Skeletal muscle satellite cell (primary cell): ENCODE measurements around the gene FXYD2.
"Not testable (repeated sequence)": the region's sequence is repeated elsewhere in the genome, so short reads cannot be mapped to it uniquely, and the experiment has no call there.

ENCODE experiments used
- H3K27me3 ChIP-seq: 2 replicates; pipeline ENCODE4 v1.7.0; 2013; ENCODE audit warnings: low read length; ENCODE audit not compliant: control insufficient read depth, insufficient read depth
- H3K36me3 ChIP-seq: 2 replicates; pipeline ENCODE4 v1.7.0; 2013; ENCODE audit warnings: mild to moderate bottlenecking, control low read depth, low read length; ENCODE audit not compliant: insufficient read depth
- H3K4me1 ChIP-seq: 2 replicates; pipeline ENCODE4 v1.7.0; 2013; ENCODE audit warnings: low read length; ENCODE audit not compliant: control insufficient read depth, insufficient read depth
- H3K4me2 ChIP-seq: 2 replicates; pipeline ENCODE4 v1.7.0; 2013; ENCODE audit warnings: mild to moderate bottlenecking, low read length
- H3K4me3 ChIP-seq: 2 replicates; pipeline ENCODE4 v1.7.0; 2013; ENCODE audit warnings: low read length
- H3K9ac ChIP-seq: 2 replicates; pipeline ENCODE4 v1.7.0; 2013; ENCODE audit warnings: mild to moderate bottlenecking, low read depth, low read length, moderate library complexity
- H3K9me3 ChIP-seq: replicated peaks from 2 replicates; pipeline ENCODE4 v1.7.0; 2013; ENCODE audit warnings: mild to moderate bottlenecking, control low read depth, low read length

FXYD2 gene

DNA sequence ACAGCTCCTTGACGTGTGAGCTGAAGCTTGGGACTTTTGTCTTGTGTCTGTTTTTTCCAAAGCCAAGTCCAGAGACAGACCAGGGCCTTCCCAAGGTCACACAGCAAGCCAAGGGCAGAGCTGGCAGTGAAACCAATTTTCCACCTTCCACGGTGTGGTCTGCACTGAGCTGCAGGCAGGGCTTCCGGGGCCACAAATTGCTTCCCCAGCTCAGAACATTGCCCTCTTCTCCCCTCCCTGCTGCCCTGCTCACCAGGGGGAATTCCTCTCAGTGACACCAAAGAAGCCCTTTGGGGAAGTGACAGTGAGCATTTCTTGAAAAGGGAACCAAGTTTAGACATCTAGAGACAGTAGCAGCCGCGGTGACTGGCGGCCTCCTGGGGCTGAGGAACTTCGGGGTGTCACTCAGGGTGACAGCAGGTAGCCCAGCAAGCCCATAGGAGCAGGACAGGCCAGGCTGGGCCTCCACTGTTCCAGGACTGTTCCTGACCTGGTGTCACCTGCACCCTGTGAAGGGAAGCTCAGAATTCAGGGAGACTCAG, 9.2 kb downstream of the FXYD2 start:
- H3K27me3 ChIP-seq, result no peaks in the 10 kb centered on the region
- no peak overlapping the region for H3K4me2 ChIP-seq
- no peaks in the 10 kb centered on the region for H3K9me3 ChIP-seq
- no peaks in the 10 kb centered on the region for H3K36me3 ChIP-seq
- no peak overlapping the region for H3K9ac ChIP-seq
- H3K4me1 ChIP-seq, result no peaks in the 10 kb centered on the region
- H3K4me3 ChIP-seq, result no peak overlapping the region

DNA sequence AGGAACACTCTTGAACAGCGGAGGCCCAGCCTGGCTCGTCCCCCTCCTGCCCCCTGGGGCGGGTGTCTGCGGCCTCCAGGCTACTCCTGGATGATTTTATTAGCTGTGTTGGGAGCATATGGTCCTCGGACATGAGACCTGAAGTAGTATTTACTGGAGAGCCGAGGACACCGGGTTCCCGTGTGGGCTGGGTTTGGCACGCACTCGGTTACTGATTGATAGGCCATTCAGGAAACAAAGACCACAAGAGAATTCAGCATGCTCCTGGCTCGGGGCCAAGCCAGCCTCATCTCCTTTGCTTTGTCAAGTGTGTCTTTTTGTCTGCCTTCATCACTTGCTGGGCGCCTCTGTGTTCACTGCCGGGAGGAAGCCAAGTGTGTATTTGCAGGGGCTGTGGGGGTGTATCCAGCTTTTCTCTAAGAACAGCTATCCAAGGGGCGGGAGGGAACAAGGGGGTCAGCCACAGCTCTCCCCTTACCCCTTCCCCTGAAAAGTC, 9.7 kb downstream of the FXYD2 start:
- H3K9ac ChIP-seq, result no peak overlapping the region
- H3K27me3 ChIP-seq, result peaks cover under 1% of the 10 kb centered on the region
- no peak overlapping the region for H3K4me3 ChIP-seq

DNA sequence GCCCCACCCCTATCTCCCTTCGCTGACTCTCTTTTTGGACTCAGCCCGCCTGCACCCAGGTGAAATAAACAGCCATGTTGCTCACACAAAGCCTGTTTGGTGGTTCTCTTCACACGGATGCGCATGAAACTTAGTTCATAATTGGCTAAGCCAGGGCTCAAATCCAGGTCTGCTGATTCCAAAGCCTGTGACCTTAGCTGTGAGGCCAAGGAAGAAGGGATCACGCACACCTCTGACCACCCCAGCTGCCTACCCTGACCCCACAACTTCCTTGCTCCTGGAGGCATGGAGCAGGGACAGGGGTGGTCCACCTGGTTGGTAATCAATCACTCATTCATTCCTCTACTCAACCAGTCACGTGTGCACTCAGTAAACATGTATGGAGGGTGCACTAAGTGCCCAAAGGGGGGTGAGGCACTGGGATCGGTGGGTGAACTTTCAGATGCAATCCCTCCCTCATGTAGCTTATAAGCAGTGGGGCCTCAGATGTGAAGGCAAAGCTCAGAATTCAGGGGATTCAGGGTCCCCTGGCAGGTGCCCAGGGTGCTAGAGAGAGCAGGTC, 10.3 kb downstream of the FXYD2 start:
- no peaks in the 10 kb centered on the region for H3K9me3 ChIP-seq
- H3K4me2 ChIP-seq, result no peak overlapping the region
- no peaks in the 10 kb centered on the region for H3K4me1 ChIP-seq
- no peak overlapping the region for H3K9ac ChIP-seq
- H3K4me3 ChIP-seq, result no peak overlapping the region
- H3K36me3 ChIP-seq, result no peaks in the 10 kb centered on the region
- peaks cover 6% of the 10 kb centered on the region for H3K27me3 ChIP-seq

More for the DNA sequence above, 9.7 kb downstream of the FXYD2 start:
- no peaks in the 10 kb centered on the region for H3K9me3 ChIP-seq
- H3K4me1 ChIP-seq, result no peaks in the 10 kb centered on the region
- H3K4me2 ChIP-seq, result no peak overlapping the region
- no peaks in the 10 kb centered on the region for H3K36me3 ChIP-seq

DNA sequence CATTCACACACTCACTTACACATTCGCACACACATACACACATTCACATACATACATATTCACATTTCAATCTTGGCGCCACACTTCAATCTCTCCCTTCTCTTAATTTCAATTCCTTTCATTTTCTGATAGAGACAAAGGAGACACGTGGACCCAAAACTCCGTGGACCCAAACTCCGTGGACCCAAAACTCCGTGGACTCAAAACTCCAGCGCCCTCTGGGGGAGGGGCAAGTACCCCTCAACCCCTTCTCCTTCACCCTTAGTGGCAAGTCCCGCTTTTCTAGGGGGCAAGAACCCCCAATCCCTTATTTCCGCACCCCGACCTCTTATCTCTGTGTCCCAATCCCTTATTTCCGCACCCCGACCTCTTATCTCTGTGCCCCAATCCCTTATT, 14.5 kb downstream of the FXYD2 start:
- H3K4me1 ChIP-seq, result not testable (repeated sequence)

DNA sequence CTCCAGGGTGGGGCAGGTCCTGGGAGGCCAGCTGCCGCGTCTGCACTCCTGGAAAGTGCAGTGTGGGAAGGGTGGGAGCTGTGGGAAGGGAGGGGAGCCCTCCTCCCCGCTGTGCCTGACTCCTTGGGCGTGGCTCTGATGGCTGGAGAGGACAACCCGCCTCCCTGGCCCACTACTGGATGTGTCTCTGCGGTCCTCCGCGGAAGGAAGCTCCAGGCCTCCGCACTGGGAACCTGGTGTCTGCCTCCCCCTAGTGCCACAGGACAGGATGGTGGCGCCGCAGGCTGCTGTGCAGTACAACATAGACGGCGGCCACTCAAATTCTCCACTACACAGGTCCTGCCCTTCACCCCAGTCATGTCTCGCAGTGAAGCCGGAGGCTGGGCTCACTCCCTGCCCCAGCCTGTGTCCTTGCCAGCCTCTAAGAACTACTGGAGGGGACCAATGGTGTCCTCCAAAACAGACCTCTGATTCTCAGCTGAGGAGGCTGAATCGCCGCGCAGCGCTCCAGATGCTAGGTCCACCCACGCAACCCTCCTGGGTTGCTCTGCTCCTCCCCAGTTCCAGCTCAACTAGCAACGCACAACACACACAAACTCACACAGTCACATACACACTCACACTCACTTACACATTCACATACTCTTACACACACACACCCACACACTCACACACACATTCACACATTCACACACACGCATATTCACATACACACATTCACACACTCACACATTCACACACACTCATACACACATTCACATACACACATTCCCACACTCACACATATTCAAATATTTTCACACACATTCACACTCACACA, 15.1 kb downstream of the FXYD2 start:
- H3K4me3 ChIP-seq, result no peak overlapping the region

More for the DNA sequence above, 14.5 kb downstream of the FXYD2 start:
- not testable (repeated sequence) for H3K4me2 ChIP-seq, H3K9ac ChIP-seq, H3K9me3 ChIP-seq, H3K4me3 ChIP-seq, H3K36me3 ChIP-seq
- peaks cover 26% of the 10 kb centered on the region for H3K27me3 ChIP-seq

DNA sequence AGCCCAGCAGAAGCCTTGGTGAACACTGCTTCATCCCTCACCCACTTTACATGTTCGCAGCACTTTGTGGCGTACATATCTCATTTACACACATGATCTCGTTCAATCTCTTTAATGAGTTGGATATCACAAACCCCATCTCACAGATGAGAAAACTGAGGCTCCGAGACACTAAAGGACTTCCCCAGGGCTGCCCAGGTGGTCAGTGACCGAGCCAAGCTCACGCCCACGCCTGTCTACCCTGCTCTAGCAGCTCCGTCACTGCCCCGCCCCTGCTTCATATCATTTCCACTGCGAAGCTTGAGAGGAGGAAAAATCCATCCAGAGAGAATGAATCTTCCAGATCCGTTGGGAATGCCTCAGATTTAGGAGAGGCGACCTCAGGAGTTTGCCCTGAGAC, 15.8 kb downstream of the FXYD2 start:
- Histone ChIP-seq H3K4me3 (no peak overlapping the region), H3K4me1 (no peaks in the 10 kb centered on the region), H3K27me3 (peaks cover 36% of the 10 kb centered on the region), H3K36me3 (no peaks in the 10 kb centered on the region), H3K4me2 (no peak overlapping the region), H3K9ac (no peak overlapping the region), H3K9me3 (no peaks in the 10 kb centered on the region)

More for the DNA sequence above, 15.1 kb downstream of the FXYD2 start:
- Histone ChIP-seq H3K4me2 (no peak overlapping the region), H3K9ac (no peak overlapping the region), H3K9me3 (no peaks in the 10 kb centered on the region), H3K4me1 (no peaks in the 10 kb centered on the region), H3K36me3 (no peaks in the 10 kb centered on the region), H3K27me3 (peaks cover 31% of the 10 kb centered on the region)

DNA sequence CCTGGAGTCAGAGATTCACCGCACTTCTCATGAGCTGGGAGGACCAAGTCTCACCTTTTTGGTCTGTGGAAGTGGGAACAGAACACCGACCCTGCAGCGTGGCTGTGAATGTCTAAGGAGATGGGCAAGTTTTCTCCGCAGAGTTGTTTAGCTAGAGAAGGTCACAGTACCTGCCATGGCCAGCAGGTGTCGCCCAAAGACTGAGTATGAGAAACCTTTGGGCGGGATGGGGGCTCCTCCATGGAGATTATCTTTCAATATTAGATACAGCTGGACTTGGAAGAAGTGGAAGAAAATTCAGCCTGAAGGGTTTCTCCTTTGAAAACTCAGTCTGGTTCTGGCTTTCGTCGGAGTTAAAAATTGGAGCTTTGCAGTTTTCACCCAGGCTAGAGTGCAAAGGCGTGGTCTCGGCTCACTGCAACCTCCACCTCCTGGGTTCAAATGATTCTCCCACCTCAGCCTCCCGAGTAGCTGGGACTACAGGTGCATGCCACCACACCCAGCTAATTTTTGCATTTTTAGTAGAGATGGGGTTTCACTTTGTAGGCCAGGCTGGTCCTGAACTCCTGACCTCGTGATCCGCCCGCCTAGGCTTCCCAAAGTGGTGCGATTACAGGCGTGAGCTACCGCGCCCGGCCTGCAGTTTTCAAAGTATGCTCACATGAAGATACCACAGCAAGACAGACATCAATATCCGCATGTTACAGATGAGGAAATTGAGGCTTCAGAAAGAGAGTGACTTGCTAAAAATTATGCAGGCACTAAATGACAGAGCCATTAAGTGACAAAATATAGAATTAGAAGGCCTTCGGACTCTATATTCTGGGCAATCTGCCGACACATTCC, 16.8 kb downstream of the FXYD2 start:
- no peaks in the 10 kb centered on the region for H3K4me1 ChIP-seq
- H3K9ac ChIP-seq, result no peak overlapping the region
- H3K4me2 ChIP-seq, result no peak overlapping the region
- peaks cover 39% of the 10 kb centered on the region for H3K27me3 ChIP-seq
- no peaks in the 10 kb centered on the region for H3K36me3 ChIP-seq
- no peak overlapping the region for H3K4me3 ChIP-seq
- no peaks in the 10 kb centered on the region for H3K9me3 ChIP-seq

DNA sequence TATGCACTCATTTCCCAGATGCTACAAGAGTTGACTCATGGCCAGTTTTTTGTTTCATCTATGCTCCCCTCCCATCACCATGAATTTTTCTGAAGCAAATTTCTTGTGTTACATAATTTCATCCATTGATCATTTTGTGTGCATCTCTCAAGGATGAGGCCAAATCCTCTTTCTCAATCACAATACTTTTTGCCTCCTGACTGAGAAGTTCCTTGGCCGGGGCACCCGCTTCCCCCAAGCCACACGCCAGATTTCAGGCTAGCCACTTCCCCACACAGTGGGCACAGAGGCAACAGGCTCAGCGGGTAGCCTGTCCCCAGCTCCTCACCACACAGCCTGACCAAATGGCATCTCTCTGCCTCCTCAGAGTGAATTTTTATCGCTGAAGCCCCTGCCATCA, 17.7 kb downstream of the FXYD2 start:
- H3K4me2 ChIP-seq, result no peak overlapping the region
- no peaks in the 10 kb centered on the region for H3K4me1 ChIP-seq
- no peak overlapping the region for H3K9ac ChIP-seq
- H3K9me3 ChIP-seq, result no peaks in the 10 kb centered on the region
- no peaks in the 10 kb centered on the region for H3K36me3 ChIP-seq
- peaks cover 47% of the 10 kb centered on the region for H3K27me3 ChIP-seq
- H3K4me3 ChIP-seq, result no peak overlapping the region

DNA sequence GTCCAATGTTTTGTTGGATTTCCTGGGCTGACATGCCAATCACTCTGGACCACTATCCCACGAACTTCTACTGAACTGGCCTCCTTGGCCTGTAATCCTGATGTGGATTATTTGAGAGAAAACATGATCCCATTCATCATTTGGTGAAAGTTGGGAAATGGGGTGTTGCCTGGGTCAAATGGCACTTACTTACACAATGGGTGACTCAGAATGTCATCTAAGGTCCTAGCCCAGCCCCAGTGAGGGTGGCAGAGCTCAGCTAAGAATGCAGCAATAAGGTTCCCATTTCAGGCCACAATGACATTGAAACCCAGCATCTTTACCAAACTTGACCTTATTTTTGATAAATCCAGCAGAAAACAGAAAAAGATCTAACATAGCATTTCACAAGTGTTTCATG, 19.5 kb downstream of the FXYD2 start:
- Histone ChIP-seq H3K36me3 (no peaks in the 10 kb centered on the region), H3K4me3 (no peak overlapping the region), H3K4me1 (no peaks in the 10 kb centered on the region), H3K9ac (no peak overlapping the region), H3K9me3 (no peaks in the 10 kb centered on the region), H3K27me3 (peaks cover 62% of the 10 kb centered on the region), H3K4me2 (no peak overlapping the region)

DNA sequence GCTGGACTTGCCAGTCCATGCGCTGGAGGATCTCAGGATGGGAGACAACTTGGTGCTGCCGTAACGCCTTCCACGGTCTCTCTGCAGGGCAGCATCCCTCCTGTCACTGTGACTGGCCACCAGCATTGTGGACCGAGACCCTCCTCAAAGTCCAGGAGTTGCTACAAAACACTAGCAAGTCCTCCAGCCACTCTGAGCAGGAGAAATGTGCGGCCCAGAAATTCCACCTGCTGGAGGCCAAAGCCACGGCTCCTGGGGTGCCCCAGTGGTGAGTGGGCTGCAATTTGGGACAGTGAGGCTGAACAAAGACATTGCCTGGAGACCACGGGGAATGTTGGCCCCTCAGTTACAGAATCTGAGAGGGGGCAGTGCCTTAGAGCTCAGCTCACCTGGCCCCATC, 20.6 kb downstream of the FXYD2 start:
- H3K4me1 ChIP-seq, result no peaks in the 10 kb centered on the region
- no peak overlapping the region for H3K4me3 ChIP-seq
- H3K36me3 ChIP-seq, result no peaks in the 10 kb centered on the region
- no peak overlapping the region for H3K9ac ChIP-seq
- peaks cover 64% of the 10 kb centered on the region for H3K27me3 ChIP-seq
- H3K9me3 ChIP-seq, result no peaks in the 10 kb centered on the region
- H3K4me2 ChIP-seq, result no peak overlapping the region

DNA sequence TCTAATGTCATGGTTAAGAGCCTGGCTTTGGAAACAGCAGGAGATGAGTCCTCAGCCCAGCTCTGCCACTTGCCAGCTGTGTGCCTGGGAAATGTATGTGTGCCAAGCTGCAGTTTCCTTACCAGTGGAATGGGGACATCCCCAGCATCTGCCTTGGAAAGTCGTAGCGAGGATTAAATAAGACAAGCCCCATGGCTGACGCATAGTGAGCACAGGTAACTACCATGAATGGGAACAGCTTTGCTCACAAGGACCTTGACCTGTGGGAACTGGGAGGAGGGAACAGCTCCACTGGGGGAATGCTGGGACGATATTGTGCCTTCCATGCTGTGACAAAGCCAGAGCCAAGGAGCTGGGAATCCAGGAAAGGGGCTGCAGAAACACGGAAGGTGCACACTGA, 24.9 kb downstream of the FXYD2 start:
- Histone ChIP-seq H3K9me3 (no peaks in the 10 kb centered on the region), H3K27me3 (peaks cover 72% of the 10 kb centered on the region), H3K4me2 (no peak overlapping the region), H3K4me3 (no peak overlapping the region), H3K4me1 (no peaks in the 10 kb centered on the region), H3K36me3 (no peaks in the 10 kb centered on the region), H3K9ac (no peak overlapping the region)
